Hepatocyte (in vitro differentiated cells): ENCODE measurements around the gene IQCB1. TPM values are rescaled to one million over a fixed set of nuclear protein-coding genes. Genes with fewer than 3 reads are reported as not detected.
"Not testable (repeated sequence)": the region's sequence is repeated elsewhere in the genome, so short reads cannot be mapped to it uniquely, and the experiment has no call there.

Source experiments
- DNase-seq: peaks from one replicate; pipeline ENCODE4 v3.0.0-alpha.2; 2016; ENCODE audit warnings: low spot score
- H2AFZ ChIP-seq: fragments of 200-600 bp; sonication (generic); 2 replicates; pipeline ENCODE4 v1.6.0; 2016; ENCODE audit warnings: antibody characterized with exemption, mild to moderate bottlenecking
- H3K27ac ChIP-seq: fragments of 200-600 bp; sonication (generic); 2 replicates; pipeline ENCODE4 v1.5.1; 2016; ENCODE audit warnings: mild to moderate bottlenecking
- H3K27me3 ChIP-seq: fragments of 200-600 bp; sonication (generic); 2 replicates; pipeline ENCODE4 v1.6.1; 2016
- H3K36me3 ChIP-seq: fragments of 200-600 bp; sonication (generic); replicated peaks from 2 replicates; pipeline ENCODE4 v1.5.1; 2016; ENCODE audit warnings: low read depth; ENCODE audit not compliant: insufficient read depth
- H3K4me1 ChIP-seq: fragments of 200-600 bp; sonication (generic); 2 replicates; pipeline ENCODE4 v1.5.1; 2016; ENCODE audit warnings: mild to moderate bottlenecking, moderate library complexity; ENCODE audit not compliant: insufficient read depth
- H3K4me2 ChIP-seq: fragments of 200-600 bp; sonication (generic); 2 replicates; pipeline ENCODE4 v1.6.0; 2016
- H3K4me3 ChIP-seq: fragments of 200-600 bp; sonication (generic); 2 replicates; pipeline ENCODE4 v1.5.1; 2016; ENCODE audit warnings: mild to moderate bottlenecking
- H3K79me2 ChIP-seq: fragments of 200-600 bp; sonication (generic); 2 replicates; pipeline ENCODE4 v1.6.0; 2017; ENCODE audit warnings: mild to moderate bottlenecking
- H3K9me2 ChIP-seq: fragments of 200-600 bp; sonication (generic); replicated peaks from 2 replicates; pipeline ENCODE4 v1.6.0; 2017; ENCODE audit warnings: mild to moderate bottlenecking; ENCODE audit not compliant: insufficient read depth
- H3K9me3 ChIP-seq: fragments of 200-600 bp; sonication (generic); 2 replicates; pipeline ENCODE4 v1.5.1; 2016; ENCODE audit warnings: low read depth, mild to moderate bottlenecking
- H4K20me1 ChIP-seq: fragments of 200-600 bp; sonication (generic); 2 replicates; pipeline ENCODE4 v1.6.0; 2016; ENCODE audit warnings: mild to moderate bottlenecking; ENCODE audit not compliant: insufficient read depth, poor library complexity, severe bottlenecking
- EZH2 ChIP-seq: fragments of 200-600 bp; sonication (generic); IDR thresholded peaks from 2 replicates; pipeline ENCODE4 v1.6.1; 2016; ENCODE audit warnings: antibody characterized with exemption, mild to moderate bottlenecking, borderline replicate concordance
- EZH2phosphoT487 ChIP-seq: fragments of 200-600 bp; sonication (generic); IDR thresholded peaks from one replicate; pipeline ENCODE4 v1.6.1; 2018; ENCODE audit warnings: antibody characterized with exemption, mild to moderate bottlenecking, low read depth, moderate library complexity; ENCODE audit not compliant: unreplicated experiment, severe bottlenecking
- WGBS: methylation state at CpG from one replicate; pipeline ENCODE4 v1.1.6; 2016; ENCODE audit warnings: low lambda C conversion rate; ENCODE audit errors: missing lambda C conversion rate; 5-methylcytosine and 5-hydroxymethylcytosine counted together
- polyA plus RNA-seq: library from polyadenylated mRNA; unstranded; fragments of >200 nt; fragmentation: Nextera tagmentation; extraction: Ambion mirVana; gene quantifications from 2 replicates; pipeline ENCODE4 v1.2.1, GENCODE V29; 2016
- total RNA-seq: library from RNA; depleted of rRNA; stranded (reverse); fragments of >200 nt; gene quantifications from 2 replicates; pipeline ENCODE4 v1.2.3, GENCODE V29; 2014
- TF ChIP-seq, protein P1 (sequence below): fragments of 200-600 bp; sonication (generic); IDR thresholded peaks from 2 replicates; pipeline ENCODE4 v1.5.1; 2016; ENCODE audit warnings: antibody characterized with exemption, mild to moderate bottlenecking; ENCODE audit not compliant: poor library complexity

Gene IQCB1
- total and polyA plus RNA-seq, 2 experiments from 2014 or later = 14.4 to 24.1 TPM

DNA sequence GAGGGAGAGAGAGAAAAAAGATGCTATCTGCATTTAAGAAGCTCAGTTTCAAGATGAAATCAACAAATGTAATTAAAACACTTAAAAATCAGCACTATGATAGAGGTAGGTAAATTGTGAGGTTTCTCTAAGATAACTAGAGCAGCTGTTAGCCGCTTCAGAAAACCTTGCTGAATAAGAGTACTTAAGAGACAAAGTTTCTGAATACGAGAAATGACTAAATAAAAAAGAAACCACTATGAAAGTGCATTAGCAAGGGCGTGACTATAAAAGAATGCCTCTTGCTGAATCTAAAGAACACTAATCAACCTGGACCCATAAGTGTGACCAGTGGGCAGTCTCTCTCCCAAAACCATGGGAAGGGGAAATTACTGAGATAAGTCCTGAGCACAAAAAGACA, 41.8 kb downstream of the IQCB1 start:
- Histone ChIP-seq H2AFZ (no peak overlapping the region), H3K27me3 (no peaks in the 10 kb centered on the region), H3K9me2 (no peaks in the 10 kb centered on the region), H4K20me1 (no peaks in the 10 kb centered on the region), H3K9me3 (no peaks in the 10 kb centered on the region), H3K4me2 (no peak overlapping the region), H3K27ac (no peak overlapping the region), H3K4me1 (no peaks in the 10 kb centered on the region), H3K79me2 (no peaks in the 10 kb centered on the region), H3K36me3 (no peaks in the 10 kb centered on the region), H3K4me3 (no peak overlapping the region)
- TF ChIP-seq EZH2 (no peak), EZH2phosphoT487 (no peak)
- TF ChIP-seq, protein P1, sequence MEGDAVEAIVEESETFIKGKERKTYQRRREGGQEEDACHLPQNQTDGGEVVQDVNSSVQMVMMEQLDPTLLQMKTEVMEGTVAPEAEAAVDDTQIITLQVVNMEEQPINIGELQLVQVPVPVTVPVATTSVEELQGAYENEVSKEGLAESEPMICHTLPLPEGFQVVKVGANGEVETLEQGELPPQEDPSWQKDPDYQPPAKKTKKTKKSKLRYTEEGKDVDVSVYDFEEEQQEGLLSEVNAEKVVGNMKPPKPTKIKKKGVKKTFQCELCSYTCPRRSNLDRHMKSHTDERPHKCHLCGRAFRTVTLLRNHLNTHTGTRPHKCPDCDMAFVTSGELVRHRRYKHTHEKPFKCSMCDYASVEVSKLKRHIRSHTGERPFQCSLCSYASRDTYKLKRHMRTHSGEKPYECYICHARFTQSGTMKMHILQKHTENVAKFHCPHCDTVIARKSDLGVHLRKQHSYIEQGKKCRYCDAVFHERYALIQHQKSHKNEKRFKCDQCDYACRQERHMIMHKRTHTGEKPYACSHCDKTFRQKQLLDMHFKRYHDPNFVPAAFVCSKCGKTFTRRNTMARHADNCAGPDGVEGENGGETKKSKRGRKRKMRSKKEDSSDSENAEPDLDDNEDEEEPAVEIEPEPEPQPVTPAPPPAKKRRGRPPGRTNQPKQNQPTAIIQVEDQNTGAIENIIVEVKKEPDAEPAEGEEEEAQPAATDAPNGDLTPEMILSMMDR = no peak
- no peak for DNase-seq
- 96% methylated on average over 3 of the region's 3 CpGs for WGBS

DNA sequence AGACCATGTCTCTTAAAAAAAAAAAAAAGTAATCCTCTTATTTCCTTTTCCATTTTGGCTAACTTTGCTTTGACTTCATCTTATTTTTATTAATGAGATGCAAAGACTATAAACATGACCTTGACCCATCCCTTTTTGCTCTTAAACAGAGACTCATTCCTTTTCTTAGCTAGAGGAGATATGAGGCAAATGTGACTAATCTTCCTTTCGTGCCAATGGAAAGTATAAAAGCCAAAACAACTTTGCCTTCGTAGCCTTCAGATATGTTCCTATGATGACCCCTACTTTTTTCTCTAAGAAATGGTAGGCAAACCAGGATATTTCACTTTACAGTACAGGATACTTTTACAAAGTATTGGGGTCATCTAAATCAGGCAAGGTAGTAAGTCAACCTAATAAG, 48.4 kb downstream of the IQCB1 start:
- no peak overlapping the region for H3K27ac ChIP-seq
- no peak overlapping the region for H3K4me3 ChIP-seq
- no peaks in the 10 kb centered on the region for H3K79me2 ChIP-seq
- H3K4me1 ChIP-seq = no peaks in the 10 kb centered on the region
- H3K4me2 ChIP-seq = no peak overlapping the region
- H3K9me2 ChIP-seq = no peaks in the 10 kb centered on the region
- H3K27me3 ChIP-seq = no peaks in the 10 kb centered on the region
- H4K20me1 ChIP-seq = no peaks in the 10 kb centered on the region
- no peak for DNase-seq
- H2AFZ ChIP-seq = no peak overlapping the region
- no peaks in the 10 kb centered on the region for H3K9me3 ChIP-seq
- H3K36me3 ChIP-seq = no peaks in the 10 kb centered on the region
- 93% methylated on average over 2 of the region's 2 CpGs for WGBS
- TF ChIP-seq, protein P1 = no peak
- TF ChIP-seq EZH2phosphoT487 = no peak
- TF ChIP-seq EZH2 = no peak

DNA sequence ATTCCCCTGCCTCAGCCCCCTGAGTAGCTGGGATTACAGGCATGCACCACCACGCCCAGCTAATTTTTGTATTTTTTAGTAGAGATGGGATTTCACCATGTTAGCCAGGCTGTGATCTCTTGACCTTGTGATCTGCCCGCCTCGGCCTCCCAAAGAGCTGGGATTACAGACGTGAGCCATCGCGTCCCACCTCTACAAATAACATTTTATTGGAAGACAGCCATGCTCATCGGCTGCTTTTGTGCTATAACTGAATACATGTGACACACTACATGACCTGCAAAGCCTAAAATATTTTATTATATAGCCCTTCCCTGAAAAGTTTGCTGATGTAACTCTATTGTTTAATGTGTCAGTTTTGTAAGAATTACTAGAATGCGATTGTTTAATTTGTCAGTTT, 52.1 kb downstream of the IQCB1 start:
- not testable (repeated sequence) for H3K9me3 ChIP-seq, H3K4me1 ChIP-seq, H3K9me2 ChIP-seq, H3K4me2 ChIP-seq, H3K36me3 ChIP-seq, H4K20me1 ChIP-seq, H3K79me2 ChIP-seq, H3K27me3 ChIP-seq, H3K27ac ChIP-seq, H2AFZ ChIP-seq, H3K4me3 ChIP-seq, DNase-seq
- 85% methylated on average over 8 of the region's 8 CpGs for WGBS

DNA sequence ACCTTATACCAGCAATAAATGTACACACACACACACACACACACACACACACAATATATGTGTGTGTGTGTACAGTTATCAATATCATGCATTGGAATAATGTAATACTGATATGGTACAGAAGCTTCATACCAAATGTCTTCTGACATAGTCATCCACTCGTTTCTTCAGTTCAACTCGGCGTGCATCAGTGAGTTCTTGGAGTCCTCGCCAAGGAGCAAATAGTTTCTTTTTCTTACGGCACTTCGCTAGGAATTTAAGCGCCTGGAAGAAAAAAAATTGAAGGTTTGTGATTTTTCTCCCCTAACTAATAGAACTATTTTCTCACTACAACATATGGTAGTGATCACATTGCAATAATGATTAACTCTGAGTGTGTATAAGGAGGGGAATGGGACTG, 53.2 kb downstream of the IQCB1 start:
- TF ChIP-seq EZH2phosphoT487 = no peak
- no peak for TF ChIP-seq EZH2
- TF ChIP-seq, protein P1 = no peak
- H3K27me3 ChIP-seq = no peaks in the 10 kb centered on the region
- H3K79me2 ChIP-seq = no peaks in the 10 kb centered on the region
- H3K4me1 ChIP-seq = no peaks in the 10 kb centered on the region
- H3K27ac ChIP-seq = no peak overlapping the region
- no peak overlapping the region for H2AFZ ChIP-seq
- no peak overlapping the region for H3K4me2 ChIP-seq
- no peaks in the 10 kb centered on the region for H3K36me3 ChIP-seq
- no peak overlapping the region for H3K4me3 ChIP-seq
- H4K20me1 ChIP-seq = no peaks in the 10 kb centered on the region
- WGBS = 98% methylated on average over 7 of the region's 7 CpGs
- H3K9me3 ChIP-seq = no peaks in the 10 kb centered on the region
- DNase-seq = no peak
- H3K9me2 ChIP-seq = no peaks in the 10 kb centered on the region

DNA sequence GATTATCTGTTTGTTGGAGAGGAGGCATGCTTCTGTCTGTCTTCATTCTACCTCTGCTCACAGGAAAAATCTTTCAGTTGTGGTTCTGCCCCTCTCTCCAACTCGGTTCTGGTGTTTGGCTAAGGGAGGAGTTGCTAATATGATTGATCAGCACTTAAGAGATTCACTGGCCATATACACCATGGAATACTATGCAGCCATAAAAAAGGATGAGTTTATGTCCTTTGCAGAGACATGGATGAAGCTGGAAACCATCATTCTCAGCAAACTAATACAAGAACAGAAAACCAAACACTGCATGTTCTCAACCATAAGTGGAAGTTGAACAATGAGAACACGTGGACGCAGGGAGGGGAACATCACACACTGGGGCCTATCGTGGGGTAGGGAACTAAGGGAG, 59.8 kb downstream of the IQCB1 start:
- not testable (repeated sequence) for H3K27me3 ChIP-seq, H3K36me3 ChIP-seq, H3K27ac ChIP-seq, H2AFZ ChIP-seq, H3K4me1 ChIP-seq, DNase-seq, H3K4me2 ChIP-seq, H3K79me2 ChIP-seq, H3K4me3 ChIP-seq, H3K9me3 ChIP-seq, H3K9me2 ChIP-seq, H4K20me1 ChIP-seq
- WGBS = over 99% methylated on average over 4 of the region's 4 CpGs
